ENCODE data around the gene HOXC4.

GRCh38 chr12:54047160-54047963 lies 6.3 kb upstream of the HOXC4 start:
- no peak for TF ChIP-seq NFE2L2 (IDR thresholded peaks at IDR 0.05; ENCODE audit: low read depth, low read length)
- TF ChIP-seq, protein P1, sequence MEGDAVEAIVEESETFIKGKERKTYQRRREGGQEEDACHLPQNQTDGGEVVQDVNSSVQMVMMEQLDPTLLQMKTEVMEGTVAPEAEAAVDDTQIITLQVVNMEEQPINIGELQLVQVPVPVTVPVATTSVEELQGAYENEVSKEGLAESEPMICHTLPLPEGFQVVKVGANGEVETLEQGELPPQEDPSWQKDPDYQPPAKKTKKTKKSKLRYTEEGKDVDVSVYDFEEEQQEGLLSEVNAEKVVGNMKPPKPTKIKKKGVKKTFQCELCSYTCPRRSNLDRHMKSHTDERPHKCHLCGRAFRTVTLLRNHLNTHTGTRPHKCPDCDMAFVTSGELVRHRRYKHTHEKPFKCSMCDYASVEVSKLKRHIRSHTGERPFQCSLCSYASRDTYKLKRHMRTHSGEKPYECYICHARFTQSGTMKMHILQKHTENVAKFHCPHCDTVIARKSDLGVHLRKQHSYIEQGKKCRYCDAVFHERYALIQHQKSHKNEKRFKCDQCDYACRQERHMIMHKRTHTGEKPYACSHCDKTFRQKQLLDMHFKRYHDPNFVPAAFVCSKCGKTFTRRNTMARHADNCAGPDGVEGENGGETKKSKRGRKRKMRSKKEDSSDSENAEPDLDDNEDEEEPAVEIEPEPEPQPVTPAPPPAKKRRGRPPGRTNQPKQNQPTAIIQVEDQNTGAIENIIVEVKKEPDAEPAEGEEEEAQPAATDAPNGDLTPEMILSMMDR (conservative IDR thresholded peaks at IDR 0.05; ENCODE audit: low read depth, low read length), result no peak
- TF ChIP-seq POLR2A (IDR thresholded peaks at IDR 0.05; ENCODE audit: low read depth, low read length), result no peak
- TF ChIP-seq CEBPB (IDR thresholded peaks at IDR 0.05; ENCODE audit: low read depth, low read length), result no peak
- TF ChIP-seq MAZ (IDR thresholded peaks at IDR 0.05; ENCODE audit: borderline replicate concordance, low read depth, low read length), result no peak
- no peak for TF ChIP-seq RCOR1 (IDR thresholded peaks at IDR 0.05; ENCODE audit: insufficient replicate concordance, low read length)
- TF ChIP-seq SMC3 (IDR thresholded peaks at IDR 0.05; ENCODE audit: low read depth, low read length), result no peak
- TF ChIP-seq RFX5 (IDR thresholded peaks at IDR 0.05; ENCODE audit: low read depth, low read length), result no peak
